GM12878 (cell line): ENCODE data around the gene ELL2. TPM values are rescaled to one million over a fixed set of nuclear protein-coding genes. Genes with fewer than 3 reads are reported as not detected.

Experiments
- FOS ChIP-seq: IDR thresholded peaks from 3 replicates; pipeline ENCODE4 v1.6.1; 2011; ENCODE audit warnings: borderline replicate concordance; ENCODE audit not compliant: insufficient read length; ENCODE audit errors: extremely low read depth
- HCFC1 ChIP-seq: fragments of 150-350 bp; IDR thresholded peaks from 2 replicates; pipeline ENCODE4 v1.6.1; 2014; ENCODE audit warnings: low read length
- IKZF1 ChIP-seq: fragments of 450-650 bp; conservative IDR thresholded peaks from 2 replicates; pipeline ENCODE4 v1.6.1; 2017; ENCODE audit warnings: antibody characterized with exemption, mild to moderate bottlenecking
- IKZF2 ChIP-seq, 2 experiments: fragments of 450-650 bp; IDR thresholded peaks; 2 replicates each; pipeline ENCODE4 v1.6.1; 2017; ENCODE audit warnings: mild to moderate bottlenecking in 2 of 2, moderate library complexity in 2 of 2
- IRF4 ChIP-seq: IDR thresholded peaks from 2 replicates; pipeline ENCODE4 v1.6.1; 2011; ENCODE audit warnings: low read depth, low read length
- IRF5 ChIP-seq: fragments of 450-650 bp; IDR thresholded peaks from 2 replicates; pipeline ENCODE4 v1.6.1; 2017; ENCODE audit warnings: borderline replicate concordance
- MTA2 ChIP-seq: fragments of 450-650 bp; IDR thresholded peaks from 2 replicates; pipeline ENCODE4 v1.6.1; 2016; ENCODE audit warnings: low read depth, mild to moderate bottlenecking, moderate library complexity
- MTA3 ChIP-seq: IDR thresholded peaks from 2 replicates; pipeline ENCODE4 v1.6.1; 2012; ENCODE audit warnings: low read length, inconsistent platforms, borderline replicate concordance
- MYB ChIP-seq: fragments of 150-350 bp; IDR thresholded peaks from 2 replicates; pipeline ENCODE4 v1.6.1; 2014; ENCODE audit warnings: mild to moderate bottlenecking, low read depth, low read length, borderline replicate concordance
- NBN ChIP-seq: fragments of 450-650 bp; IDR thresholded peaks from 2 replicates; pipeline ENCODE4 v1.6.1; 2016
- NR2F1 ChIP-seq: fragments of 450-650 bp; conservative IDR thresholded peaks from 2 replicates; pipeline ENCODE4 v1.6.1; 2017; ENCODE audit warnings: mild to moderate bottlenecking
- PAX5 ChIP-seq: IDR thresholded peaks from 2 replicates; pipeline ENCODE4 v1.6.1; 2011; ENCODE audit warnings: low read depth, low read length, borderline replicate concordance
- PAX8 ChIP-seq: fragments of 450-650 bp; IDR thresholded peaks from 2 replicates; pipeline ENCODE4 v1.6.1; 2017; ENCODE audit warnings: mild to moderate bottlenecking, moderate library complexity
- RAD51 ChIP-seq: fragments of 450-650 bp; IDR thresholded peaks from 2 replicates; pipeline ENCODE4 v1.6.1; 2016; ENCODE audit warnings: moderate library complexity, mild to moderate bottlenecking, inconsistent platforms
- RB1 ChIP-seq: fragments of 450-650 bp; formaldehyde crosslinking; IDR thresholded peaks from 2 replicates; pipeline ENCODE4 v1.6.1; 2017; ENCODE audit warnings: mild to moderate bottlenecking, borderline replicate concordance
- SMAD1 ChIP-seq: fragments of 450-650 bp; IDR thresholded peaks from 2 replicates; pipeline ENCODE4 v1.6.1; 2018; ENCODE audit warnings: mild to moderate bottlenecking, low read depth; ENCODE audit not compliant: partially characterized antibody
- SP1 ChIP-seq: IDR thresholded peaks from one replicate; pipeline ENCODE4 v1.6.1; 2011; ENCODE audit warnings: low read depth, low read length
- SUZ12 ChIP-seq: fragments of 200-600 bp; sonication (generic); IDR thresholded peaks from one replicate; pipeline ENCODE4 v1.6.1; 2018; ENCODE audit warnings: antibody characterized with exemption, mild to moderate bottlenecking; ENCODE audit not compliant: unreplicated experiment
- ZBED1 ChIP-seq: IDR thresholded peaks from 2 replicates; pipeline ENCODE4 v1.6.1; 2016; ENCODE audit warnings: borderline replicate concordance
- ZNF207 ChIP-seq: fragments of 450-650 bp; IDR thresholded peaks from 2 replicates; pipeline ENCODE4 v1.6.1; 2014; ENCODE audit warnings: antibody characterized with exemption, mild to moderate bottlenecking, borderline replicate concordance
- ZNF384 ChIP-seq: IDR thresholded peaks from 2 replicates; pipeline ENCODE4 v1.6.1; 2012; ENCODE audit warnings: low read depth, mild to moderate bottlenecking, low read length, improper control_type of control experiment, borderline replicate concordance
- polyA plus RNA-seq, 11 experiments: library from polyadenylated mRNA; depleted of rRNA in 4 of 11; unstranded in 6 of 11; stranded (reverse) in 5 of 11; fragments of >200 nt; fragmentation: Nextera tagmentation in 4 of 11; fragmentation: Illumina TruSeq in 1 of 11; extraction: Ambion mirVana in 4 of 11; extraction: Trizol in 1 of 11; gene quantifications; 1 replicate in 1 of 11; 2 replicates in 10 of 11; pipeline versions ENCODE4 v1.2.1 to v1.2.3, GENCODE V29; 2011 to 2016; ENCODE audit warnings: inconsistent platforms in 2 of 11, missing spikeins in 2 of 11, low read depth in 1 of 11
- total RNA-seq, 4 experiments: library from RNA; depleted of rRNA in 3 of 4; stranded (reverse); fragments of >200 nt in 3 of 4; fragmentation: Illumina TruSeq in 1 of 4; extraction: Trizol in 1 of 4; gene quantifications; 2 replicates each; pipeline versions ENCODE4 v1.2.1 to v1.2.3, GENCODE V29; 2013 to 2021
- TF ChIP-seq, protein P1 (sequence below): fragments of 450-650 bp; IDR thresholded peaks from 2 replicates; pipeline ENCODE4 v1.6.1; 2016; ENCODE audit warnings: mild to moderate bottlenecking, moderate library complexity, borderline replicate concordance
- TF ChIP-seq, protein P2 (sequence below), 3 experiments: IDR thresholded peaks in 2 of 3; conservative IDR thresholded peaks in 1 of 3; 2 replicates each; pipeline ENCODE4 v1.5.1; 2011; ENCODE audit warnings: low read depth in 3 of 3, low read length in 3 of 3, mild to moderate bottlenecking in 3 of 3, control low read depth in 2 of 3, moderate library complexity in 2 of 3, inconsistent platforms in 1 of 3, mixed read lengths in 1 of 3; ENCODE audit not compliant: control insufficient read depth in 2 of 3, insufficient read depth in 1 of 3; ENCODE audit errors: extremely low read depth in 1 of 3

Gene ELL2
- total and polyA plus RNA-seq, 10 of the 15 experiments (the other 5 are each of a cell fraction or from before 2014, with no cell fraction given), result 24.2 to 91.4 (median 57.4) TPM

GRCh38 chr5:95842854-95843544 lies 118.7 kb downstream of the ELL2 start (continued):
- TF ChIP-seq, protein P1, sequence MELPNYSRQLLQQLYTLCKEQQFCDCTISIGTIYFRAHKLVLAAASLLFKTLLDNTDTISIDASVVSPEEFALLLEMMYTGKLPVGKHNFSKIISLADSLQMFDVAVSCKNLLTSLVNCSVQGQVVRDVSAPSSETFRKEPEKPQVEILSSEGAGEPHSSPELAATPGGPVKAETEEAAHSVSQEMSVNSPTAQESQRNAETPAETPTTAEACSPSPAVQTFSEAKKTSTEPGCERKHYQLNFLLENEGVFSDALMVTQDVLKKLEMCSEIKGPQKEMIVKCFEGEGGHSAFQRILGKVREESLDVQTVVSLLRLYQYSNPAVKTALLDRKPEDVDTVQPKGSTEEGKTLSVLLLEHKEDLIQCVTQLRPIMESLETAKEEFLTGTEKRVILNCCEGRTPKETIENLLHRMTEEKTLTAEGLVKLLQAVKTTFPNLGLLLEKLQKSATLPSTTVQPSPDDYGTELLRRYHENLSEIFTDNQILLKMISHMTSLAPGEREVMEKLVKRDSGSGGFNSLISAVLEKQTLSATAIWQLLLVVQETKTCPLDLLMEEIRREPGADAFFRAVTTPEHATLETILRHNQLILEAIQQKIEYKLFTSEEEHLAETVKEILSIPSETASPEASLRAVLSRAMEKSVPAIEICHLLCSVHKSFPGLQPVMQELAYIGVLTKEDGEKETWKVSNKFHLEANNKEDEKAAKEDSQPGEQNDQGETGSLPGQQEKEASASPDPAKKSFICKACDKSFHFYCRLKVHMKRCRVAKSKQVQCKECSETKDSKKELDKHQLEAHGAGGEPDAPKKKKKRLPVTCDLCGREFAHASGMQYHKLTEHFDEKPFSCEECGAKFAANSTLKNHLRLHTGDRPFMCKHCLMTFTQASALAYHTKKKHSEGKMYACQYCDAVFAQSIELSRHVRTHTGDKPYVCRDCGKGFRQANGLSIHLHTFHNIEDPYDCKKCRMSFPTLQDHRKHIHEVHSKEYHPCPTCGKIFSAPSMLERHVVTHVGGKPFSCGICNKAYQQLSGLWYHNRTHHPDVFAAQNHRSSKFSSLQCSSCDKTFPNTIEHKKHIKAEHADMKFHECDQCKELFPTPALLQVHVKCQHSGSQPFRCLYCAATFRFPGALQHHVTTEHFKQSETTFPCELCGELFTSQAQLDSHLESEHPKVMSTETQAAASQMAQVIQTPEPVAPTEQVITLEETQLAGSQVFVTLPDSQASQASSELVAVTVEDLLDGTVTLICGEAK, result no peak
- TF ChIP-seq ZBED1 (no peak), IKZF1 (peak; percentile 76), NR2F1 (no peak), SP1 (no peak), MTA2 (no peak), PAX8 (no peak), IRF4 (peak; percentile 77), HCFC1 (no peak), IKZF2 (IDR thresholded peaks at IDR 0.05) (peak; percentile 69 to 78; a peak in 3 of 4 replicates), FOS (no peak), RB1 (peak; percentile 71), ZNF384 (no peak), MTA3 (no peak), SMAD1 (no peak), NBN (peak; percentile 66; the same call in 1 of the 2 replicates), MYB (no peak), RAD51 (no peak), SUZ12 (no peak), ZNF207 (no peak), PAX5 (peak; percentile 35; the same call in 1 of the 2 replicates), IRF5 (no peak)
- TF ChIP-seq, protein P2, sequence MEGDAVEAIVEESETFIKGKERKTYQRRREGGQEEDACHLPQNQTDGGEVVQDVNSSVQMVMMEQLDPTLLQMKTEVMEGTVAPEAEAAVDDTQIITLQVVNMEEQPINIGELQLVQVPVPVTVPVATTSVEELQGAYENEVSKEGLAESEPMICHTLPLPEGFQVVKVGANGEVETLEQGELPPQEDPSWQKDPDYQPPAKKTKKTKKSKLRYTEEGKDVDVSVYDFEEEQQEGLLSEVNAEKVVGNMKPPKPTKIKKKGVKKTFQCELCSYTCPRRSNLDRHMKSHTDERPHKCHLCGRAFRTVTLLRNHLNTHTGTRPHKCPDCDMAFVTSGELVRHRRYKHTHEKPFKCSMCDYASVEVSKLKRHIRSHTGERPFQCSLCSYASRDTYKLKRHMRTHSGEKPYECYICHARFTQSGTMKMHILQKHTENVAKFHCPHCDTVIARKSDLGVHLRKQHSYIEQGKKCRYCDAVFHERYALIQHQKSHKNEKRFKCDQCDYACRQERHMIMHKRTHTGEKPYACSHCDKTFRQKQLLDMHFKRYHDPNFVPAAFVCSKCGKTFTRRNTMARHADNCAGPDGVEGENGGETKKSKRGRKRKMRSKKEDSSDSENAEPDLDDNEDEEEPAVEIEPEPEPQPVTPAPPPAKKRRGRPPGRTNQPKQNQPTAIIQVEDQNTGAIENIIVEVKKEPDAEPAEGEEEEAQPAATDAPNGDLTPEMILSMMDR (IDR thresholded peaks at IDR 0.05 in 2 of 3, conservative IDR thresholded peaks at IDR 0.05 in 1 of 3; ENCODE audit: control insufficient read depth in 2 of 3, extremely low read depth in 1 of 3, insufficient read depth in 1 of 3, low read depth in 3 of 3, low read length in 3 of 3), result peak; percentile 49 to 96 (median 65); a peak in 4 of 6 replicates
